Psoas muscle (tissue), 8 donors: ENCODE measurements around the gene AGBL5. TPM values are rescaled to one million over a fixed set of nuclear protein-coding genes. Genes with fewer than 3 reads are reported as not detected.

Source experiments
- ATAC-seq, 4 donors: fragments of 200-7000 bp; cut with Tn5 transposase; one replicate each; pipeline ENCODE4 v1.9.1; 2020; ENCODE audit warnings: moderate library complexity in 3 of 4, mild to moderate bottlenecking in 2 of 4
- DNase-seq, 2 donors: peaks; one replicate each; pipeline ENCODE4 v3.0.0-alpha.2; 2020
- H3K27ac ChIP-seq: fragments of 200-600 bp; one replicate; pipeline ENCODE4 v1.8.0; 2022
- H3K27me3 ChIP-seq, 3 donors: fragments of 200-600 bp in 1 of 3; one replicate each; pipeline versions ENCODE4 v1.6.1 to v1.8.0; 2013 to 2022; ENCODE audit warnings: low read length in 2 of 3, mild to moderate bottlenecking in 2 of 3, moderate library complexity in 1 of 3; ENCODE audit not compliant: insufficient read depth in 3 of 3
- H3K36me3 ChIP-seq, 2 donors: fragments of 200-600 bp in 1 of 2; one replicate each; pipeline versions ENCODE4 v1.6.1 to v1.8.0; 2013 to 2022; ENCODE audit warnings: low read depth in 1 of 2, mild to moderate bottlenecking in 1 of 2, moderate library complexity in 1 of 2; ENCODE audit not compliant: insufficient read depth in 1 of 2
- H3K4me1 ChIP-seq: fragments of 200-600 bp; one replicate; pipeline ENCODE4 v1.8.0; 2022
- H3K4me3 ChIP-seq: fragments of 200-600 bp; one replicate; pipeline ENCODE4 v1.8.0; 2022; ENCODE audit warnings: mild to moderate bottlenecking
- H3K9me3 ChIP-seq: fragments of 200-600 bp; one replicate; pipeline ENCODE4 v1.8.0; 2022
- CTCF ChIP-seq: fragments of 200-600 bp; IDR thresholded peaks from one replicate; pipeline ENCODE4 v1.8.0; 2022; ENCODE audit warnings: antibody characterized with exemption
- WGBS, 3 donors: extraction: QIAGEN DNeasy Blood & Tissue Kit; methylation state at CpG; one replicate each; pipeline versions ENCODE4 v1.1.6 to v1.1.7; 2013; 5-methylcytosine and 5-hydroxymethylcytosine counted together
- intact Hi-C, 2 donors: fragments of 100-400 bp; cut with DNase I; formaldehyde crosslinking; loops; one replicate each; pipeline versions ENCODE4 v1.11.0 to v1.14.2; 2022
- polyA plus RNA-seq, 3 donors: library from polyadenylated mRNA; stranded (reverse); fragments of 200-250 nt; gene quantifications; one replicate each; pipeline ENCODE4 v1.2.3, GENCODE V29; 2013
- total RNA-seq, 4 donors: library from RNA; stranded (reverse); fragmentation: NEBNext Ultra II Directional in 2 of 4; extraction: Animal tissue kit (Norgen Biotek cat#: 25700) in 2 of 4; gene quantifications; one replicate each; pipeline versions ENCODE4 v1.2.1 to v1.2.4, GENCODE V29; 2021 to 2023
- donor health status: healthy with polysubstance abuse.
- donor health status: DM: no; HTN: no; CAD: no; lungs with moderate emphysema.
- donor health status: Bipolar disorder and iron deficiency.
- donor health status: healthy.
- donor health status: DM: yes; HTN: yes; CAD: no.
- donor health status: DM: no; HTN: no; CAD: no.
- donor health status: DM: no; HTN: no; CAD: no.
- donor health status: DM: yes; HTN: yes; CAD: no.

AGBL5 gene
- total and polyA plus RNA-seq, 7 donors = 3.6 to 8.6 (median 5.5) TPM

GRCh38 chr2:27083410-27084296, 32.2 kb downstream of the AGBL5 start:
- H3K36me3 ChIP-seq = no peaks in the 10 kb centered on the region
- peak overlapping the region; percentile 64 for H3K4me3 ChIP-seq
- ATAC-seq = no peak
- no peaks in the 10 kb centered on the region for H3K27me3 ChIP-seq
- 54 to 70% (median 56%) methylated on average over 17 to 20 of the region's 20 CpGs for WGBS, 3 donors
- peak in 1 of 2 donors; percentile 26 for DNase-seq
- H3K9me3 ChIP-seq = no peaks in the 10 kb centered on the region
- peak overlapping the region; percentile 85 for H3K27ac ChIP-seq
- H3K4me1 ChIP-seq = peaks cover 24% of the 10 kb centered on the region
- TF ChIP-seq CTCF = no peak
- intact Hi-C loops = loop anchor here in 1 of 2 donors (5.0 kb wide), 1 partner anchor 46 kb away; no protein-coding TSS in a partner anchor

- Histone ChIP-seq H3K36me3 (no peaks in the 10 kb centered on the region), H3K27ac (no peak overlapping the region), H3K4me3 (no peak overlapping the region), H3K9me3 (no peaks in the 10 kb centered on the region), H3K4me1 (peaks cover 24% of the 10 kb centered on the region), H3K27me3 (no peaks in the 10 kb centered on the region)
- no peak for TF ChIP-seq CTCF
- intact Hi-C loops = loop anchor here in 1 of 2 donors (5.0 kb wide), 2 partner anchors 47 to 122 kb away; no protein-coding TSS in a partner anchor
- ATAC-seq (no peak), DNase-seq (peak in 1 of 2 donors; percentile 50)
- 77 to 89% (median 84%) methylated on average over 6 of the region's 6 CpGs for WGBS, 3 donors
Observed at GRCh38 chr2:27084297-27085061, 33.0 kb downstream of the AGBL5 start.

GRCh38 chr2:27085062-27085672, 33.7 kb downstream of the AGBL5 start:
- Histone ChIP-seq H3K9me3 (no peaks in the 10 kb centered on the region), H3K4me3 (peak overlapping the region; percentile 70), H3K36me3 (no peaks in the 10 kb centered on the region), H3K4me1 (peaks cover 24% of the 10 kb centered on the region), H3K27ac (peak overlapping the region; percentile 84), H3K27me3 (no peaks in the 10 kb centered on the region)
- ATAC-seq (no peak), DNase-seq (peak in 1 of 2 donors; percentile 54)
- intact Hi-C loops = loop anchor here in 1 of 2 donors (5.0 kb wide), 1 partner anchor 123 kb away; no protein-coding TSS in a partner anchor
- TF ChIP-seq CTCF = no peak
- 54 to 64% (median 55%) methylated on average over 10 of the region's 10 CpGs for WGBS, 3 donors

GRCh38 chr2:27085673-27086089, 34.2 kb downstream of the AGBL5 start:
- peaks cover 24% of the 10 kb centered on the region for H3K4me1 ChIP-seq
- peak; percentile 49 for TF ChIP-seq CTCF
- ATAC-seq = peak; percentile 49 to 71 (median 68)
- H3K9me3 ChIP-seq = no peaks in the 10 kb centered on the region
- no peaks in the 10 kb centered on the region for H3K27me3 ChIP-seq
- intact Hi-C loops = loop anchor here (2.0 to 5.0 kb wide), 2 partner anchors 123 to 125 kb away; no protein-coding TSS in a partner anchor
- no peaks in the 10 kb centered on the region for H3K36me3 ChIP-seq
- peak overlapping the region; percentile 70 for H3K4me3 ChIP-seq
- 1 to 4% (median 2%) methylated on average over 24 to 38 of the region's 38 CpGs for WGBS, 3 donors
- peak; percentile 81 to 91 for DNase-seq
- H3K27ac ChIP-seq = peak overlapping the region; percentile 84
